Stimulated activated CD4-positive, alpha-beta T cell treated with anti-CD3 and anti-CD28 coated beads, Interleukin-4, amount 100 ng/mL, for 1 hour (primary cell): ENCODE results near the gene SRPK1.
"Not testable (repeated sequence)": the region's sequence is repeated elsewhere in the genome, so short reads cannot be mapped to it uniquely, and the experiment has no call there.

Source experiments
- DNase-seq: peaks from one replicate; pipeline ENCODE4 v3.0.0-alpha.2; 2020

SRPK1 gene

DNA sequence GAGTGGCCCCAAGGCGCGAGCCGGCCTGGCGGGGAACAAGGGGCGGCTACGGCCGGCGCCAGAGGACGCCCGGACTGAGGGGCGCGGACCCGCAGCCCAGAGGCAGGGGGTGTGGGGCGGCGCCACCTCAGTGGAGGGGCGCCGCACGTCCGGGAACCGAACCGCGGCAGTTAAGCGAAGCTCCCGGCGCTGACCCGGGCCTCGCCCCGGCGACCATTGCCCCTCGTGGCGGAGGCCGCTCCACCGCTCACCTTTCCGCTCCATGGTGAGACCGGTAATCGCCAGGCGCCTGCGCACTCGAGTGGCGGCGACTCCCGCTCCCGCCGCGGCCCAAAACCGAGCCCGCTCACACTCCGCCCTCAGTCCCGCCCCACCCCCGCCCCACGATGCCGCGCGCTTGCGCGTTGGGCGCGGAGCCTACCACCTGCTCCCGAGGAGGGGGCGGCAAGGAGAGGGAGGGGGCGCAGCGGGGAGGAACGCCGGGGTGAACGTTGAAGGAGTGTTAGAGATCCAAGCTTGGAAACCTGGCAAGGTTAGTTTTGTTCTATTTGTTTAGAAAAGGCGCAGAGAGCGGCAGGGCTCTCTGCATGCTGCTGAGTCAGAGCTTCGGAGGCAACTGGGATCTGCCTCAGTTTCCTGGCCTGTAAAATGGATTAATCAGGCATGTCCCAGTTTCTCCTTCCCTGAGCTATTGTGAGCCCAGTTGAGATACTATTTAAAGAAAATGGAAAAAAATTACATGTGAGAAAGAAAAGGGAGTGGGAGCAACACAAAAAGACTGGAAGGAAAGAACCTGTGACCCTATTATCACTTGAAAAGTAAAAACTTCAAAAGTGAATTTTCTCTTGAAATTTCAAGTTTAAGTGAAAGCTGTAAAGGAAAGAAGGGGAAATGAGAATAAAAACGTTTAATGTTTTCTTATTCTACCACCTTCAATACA is at the start of gene SRPK1:
TSS of gene SRPK1 (minus strand) at position 306 of the 940 bp plus-strand sequence. CDS start at position 264, 42 bp downstream.
- DNase-seq: peak; percentile 88

- DNase-seq: no peak
Measured at GRCh38 chr6:35970181-35970580, 49.3 kb upstream of the SRPK1 start.

GRCh38 chr6:35969646-35970045 is 48.7 kb upstream of the SRPK1 start:
- DNase-seq: no peak

DNA sequence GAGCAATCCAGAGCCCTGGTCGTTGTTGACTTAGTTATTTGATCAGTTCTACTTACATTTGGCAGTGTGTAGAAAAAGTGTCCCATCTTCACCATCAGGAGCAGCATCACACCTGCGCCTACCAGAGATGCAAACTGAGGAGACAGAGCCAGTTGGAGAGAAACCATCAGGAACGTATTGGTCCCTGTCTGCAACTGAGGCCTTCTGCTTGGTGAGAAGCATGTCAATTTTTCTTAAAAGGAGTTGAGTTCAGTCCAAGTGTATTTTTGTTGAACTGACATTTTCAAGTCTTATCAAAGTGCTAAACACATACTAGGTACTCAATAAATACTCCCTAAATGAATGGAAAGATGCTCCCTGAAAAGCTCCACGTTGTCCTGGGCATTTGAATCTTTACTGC is 47.9 kb upstream of the SRPK1 start:
- DNase-seq: no peak

DNA sequence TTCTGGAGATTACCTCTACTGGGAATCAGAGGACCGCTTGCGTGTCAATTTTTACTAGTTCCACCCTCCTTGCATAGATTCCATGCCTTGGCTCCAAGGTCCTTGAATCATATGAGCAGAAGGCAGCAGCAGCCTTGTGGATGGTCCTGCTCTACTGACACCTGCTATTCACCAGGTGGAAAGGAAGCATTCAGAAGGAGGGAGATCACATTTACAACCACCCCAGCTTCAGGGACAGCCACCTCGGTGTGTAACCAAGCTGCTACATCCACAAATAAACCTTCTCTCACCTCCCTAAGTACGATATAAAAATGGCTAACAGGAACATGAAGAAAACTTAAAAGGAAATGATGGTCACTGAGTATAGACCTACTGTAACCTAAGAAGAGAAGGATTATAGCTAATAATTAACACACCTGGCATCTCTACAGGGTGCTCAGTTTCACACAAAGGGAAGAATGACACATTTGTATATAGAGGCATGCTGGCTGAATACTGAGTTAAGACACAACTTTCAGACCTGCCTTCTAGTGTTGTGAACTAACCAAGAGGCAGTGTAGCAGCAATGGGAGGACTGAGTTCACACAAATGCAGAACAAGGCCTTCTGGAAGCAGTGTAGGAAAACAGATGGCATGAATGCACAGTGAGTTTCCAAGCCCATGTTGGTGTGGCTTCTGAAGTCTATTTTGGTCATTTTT is 46.3 kb upstream of the SRPK1 start:
- no peak for DNase-seq

GRCh38 chr6:35962779-35963560 is 42.1 kb upstream of the SRPK1 start:
- no peak for DNase-seq

DNA sequence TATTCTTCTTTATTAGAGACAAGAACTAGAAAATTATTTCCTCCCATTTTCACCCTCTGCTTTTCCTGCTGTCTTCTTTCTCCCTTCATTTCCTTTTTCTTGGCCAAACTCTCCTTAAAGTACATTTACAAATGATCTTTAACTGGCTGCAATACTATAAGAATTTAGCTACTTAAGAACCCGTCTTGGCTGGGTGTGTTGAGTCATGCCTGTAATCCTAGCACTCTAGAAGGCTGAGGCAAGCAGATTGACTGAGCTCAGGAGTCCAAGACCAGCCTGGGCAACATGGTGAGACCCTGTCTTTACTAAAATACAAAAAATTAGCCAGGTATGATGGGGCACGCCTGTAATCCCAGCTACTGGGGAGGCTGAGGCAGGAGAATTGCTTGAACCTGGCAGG is 39.3 kb upstream of the SRPK1 start:
- no peak for DNase-seq

- no peak for DNase-seq
Measured at GRCh38 chr6:35955970-35956369, 35.1 kb upstream of the SRPK1 start.

- no peak for DNase-seq
Measured at GRCh38 chr6:35955521-35955920, 34.6 kb upstream of the SRPK1 start.

- no peak for DNase-seq
Measured at GRCh38 chr6:35955071-35955470, 34.2 kb upstream of the SRPK1 start.

DNA sequence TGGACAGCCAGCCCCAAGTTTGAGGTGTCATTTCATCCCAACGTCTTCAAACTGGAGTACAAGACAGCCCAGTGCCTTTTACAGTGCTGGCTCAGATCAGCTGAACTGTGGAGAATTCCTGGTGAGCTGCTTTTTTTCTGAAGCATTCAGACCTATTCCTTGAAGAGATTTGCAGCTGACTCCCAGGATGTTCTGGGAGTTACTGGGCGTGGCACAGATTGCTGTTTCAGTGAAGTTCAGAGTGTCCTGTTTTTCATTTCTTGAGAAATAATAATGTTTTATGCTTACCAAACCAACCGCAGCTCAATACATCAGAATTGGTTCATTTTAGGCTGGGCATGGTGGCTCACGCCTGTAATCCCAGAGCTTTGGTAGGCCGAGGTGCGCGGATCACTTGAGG is 33.4 kb upstream of the SRPK1 start:
- no peak for DNase-seq

GRCh38 chr6:35948725-35949124 is 27.8 kb upstream of the SRPK1 start:
- DNase-seq: no peak

DNA sequence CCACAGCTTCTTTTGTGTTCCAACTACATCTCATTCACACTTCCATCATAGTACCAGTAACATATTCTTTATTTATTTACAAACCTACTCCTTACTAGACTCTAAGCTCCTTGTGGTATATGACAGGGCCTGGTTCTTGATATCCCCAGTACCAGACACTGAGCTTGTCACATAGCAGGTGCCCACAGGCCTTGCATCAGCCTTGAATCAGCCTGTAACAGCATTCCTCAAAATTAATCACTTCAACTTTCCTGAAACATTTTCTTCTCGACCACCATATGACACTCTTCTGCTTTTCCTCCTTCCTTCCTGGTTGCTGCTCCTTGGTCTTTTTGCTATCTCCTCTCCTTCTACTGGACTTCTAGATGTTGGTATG is 24.7 kb upstream of the SRPK1 start:
- no peak for DNase-seq

GRCh38 chr6:35943390-35943789 is 22.5 kb upstream of the SRPK1 start:
- DNase-seq: no peak

GRCh38 chr6:35942355-35942754 is 21.5 kb upstream of the SRPK1 start:
- DNase-seq: no peak

DNA sequence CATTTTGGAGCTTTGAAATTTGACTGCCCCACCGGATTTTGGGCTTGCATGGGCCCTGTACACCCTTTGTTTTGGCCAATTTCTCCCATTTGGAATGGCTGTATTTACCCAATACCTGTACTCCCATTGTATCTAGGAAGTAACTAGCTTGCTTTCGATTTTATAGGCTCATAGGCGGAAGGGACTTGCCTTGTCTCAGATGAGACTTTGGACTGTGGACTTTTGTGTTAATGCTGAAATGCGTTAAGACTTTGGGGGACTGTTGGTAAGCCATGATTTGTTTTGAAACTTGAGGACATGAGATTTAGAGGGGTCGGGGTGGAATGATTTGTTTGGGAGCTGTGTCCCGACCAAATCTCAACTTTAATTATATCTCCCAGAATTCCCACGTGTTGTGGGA is 20.3 kb upstream of the SRPK1 start:
- DNase-seq: not testable (repeated sequence)

GRCh38 chr6:35940014-35940413 is 19.1 kb upstream of the SRPK1 start:
- not testable (repeated sequence) for DNase-seq

DNA sequence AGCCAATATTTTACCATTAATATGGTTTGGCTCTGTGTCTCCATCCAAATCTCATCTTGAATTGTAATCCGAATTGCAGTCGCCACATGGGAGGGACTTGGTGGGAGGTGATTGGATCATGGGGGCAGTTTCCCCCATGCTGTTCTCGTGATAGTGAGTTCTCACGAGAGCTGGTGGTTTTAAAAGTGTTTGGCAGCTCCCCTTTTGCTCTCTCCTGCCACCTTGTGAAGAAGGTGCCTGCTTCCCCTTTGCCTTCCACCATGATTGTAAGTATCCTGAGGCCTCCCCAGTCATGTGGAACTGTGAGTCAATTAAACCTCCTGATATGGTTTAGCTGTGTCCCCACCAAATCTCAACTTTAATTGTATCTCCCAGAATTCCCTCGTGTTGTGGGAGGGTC is 18.4 kb upstream of the SRPK1 start:
- not testable (repeated sequence) for DNase-seq

- no peak for DNase-seq
Measured at GRCh38 chr6:35936681-35937359, 15.9 kb upstream of the SRPK1 start.

DNA sequence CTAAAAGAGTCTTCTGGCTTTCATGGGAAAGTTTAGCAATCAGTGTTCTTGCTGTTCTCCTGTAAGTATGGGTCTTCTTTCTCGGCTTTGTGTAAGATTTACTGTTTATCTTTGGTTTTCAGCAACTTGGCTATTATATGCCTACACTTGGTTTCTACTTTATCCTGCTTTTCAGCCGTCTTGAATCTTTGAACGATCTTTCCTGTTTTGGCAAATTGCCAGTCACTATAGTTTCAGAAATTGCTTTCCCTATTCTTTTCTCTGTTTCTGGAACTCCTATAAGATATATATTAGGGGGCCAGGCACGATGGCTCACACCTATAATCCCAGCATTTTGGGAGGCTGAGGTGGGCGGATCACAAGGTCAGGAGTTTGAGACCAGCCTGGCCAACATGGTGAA is 14.6 kb upstream of the SRPK1 start:
- DNase-seq: no peak

DNA sequence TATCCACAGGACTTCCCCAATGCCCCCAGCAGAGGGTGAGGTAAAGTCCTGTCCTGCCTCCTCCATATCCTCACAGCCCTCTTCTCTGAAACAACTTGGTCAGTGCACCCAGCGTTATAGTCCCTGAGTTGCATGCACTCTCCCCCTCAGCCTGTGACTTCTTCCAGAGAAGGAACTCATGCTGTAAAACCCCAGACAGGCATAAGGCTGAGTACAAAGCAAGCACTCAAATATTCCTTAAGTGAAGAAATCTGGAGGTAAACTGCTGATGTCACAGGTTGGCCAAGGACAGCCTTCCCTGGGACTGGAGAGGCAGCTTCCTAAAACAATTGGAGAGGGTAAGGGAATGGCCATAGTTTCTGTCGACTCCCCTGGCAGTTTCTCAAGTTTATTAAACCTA is 12.9 kb upstream of the SRPK1 start:
- no peak for DNase-seq

DNA sequence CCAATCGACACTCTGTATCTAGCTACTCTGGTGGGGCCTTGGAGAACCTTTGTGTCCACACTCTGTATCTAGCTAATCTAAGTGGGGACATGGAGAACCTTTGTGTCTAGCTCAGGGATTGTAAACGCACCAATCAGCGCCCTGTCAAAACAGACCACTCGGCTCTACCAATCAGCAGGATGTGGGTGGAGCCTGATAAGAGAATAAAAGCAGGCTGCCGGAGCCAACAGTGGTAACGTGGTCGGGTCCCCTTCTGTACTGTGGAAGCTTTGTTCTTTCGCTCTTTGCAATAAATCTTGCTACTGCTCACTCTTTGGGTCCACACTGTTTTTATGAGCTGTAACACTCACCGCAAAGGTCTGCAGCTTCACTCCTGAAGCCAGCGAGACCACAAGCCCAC is 11.0 kb upstream of the SRPK1 start:
- DNase-seq: not testable (repeated sequence)

DNA sequence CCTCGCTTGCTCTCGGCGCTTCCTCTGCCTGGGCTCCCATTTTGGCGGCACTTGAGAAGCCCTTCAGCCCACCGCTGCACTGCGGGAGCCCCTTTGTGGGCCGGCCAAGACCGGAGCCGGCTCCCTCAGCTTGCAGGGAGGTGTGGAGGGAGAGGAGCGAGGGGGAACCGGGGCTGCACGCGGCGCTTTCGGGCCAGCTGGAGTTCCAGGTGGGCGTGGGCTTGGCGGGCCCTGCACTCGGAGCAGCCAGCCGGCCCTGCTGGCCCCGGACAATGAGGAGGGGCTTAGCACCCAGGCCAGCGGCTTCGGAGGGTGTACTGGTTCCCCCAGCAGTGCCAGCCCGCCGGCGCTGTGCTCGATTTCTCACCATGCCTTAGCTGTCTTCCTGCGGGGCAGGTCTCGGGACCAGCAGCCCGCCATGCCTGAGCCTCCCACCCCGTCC is 10.2 kb upstream of the SRPK1 start:
- DNase-seq: no peak
